ENCODE data around the gene UGDH. TPM values are rescaled to one million over a fixed set of nuclear protein-coding genes. Genes with fewer than 3 reads are reported as not detected.

The UGDH gene
- total and polyA plus RNA-seq, 9 of the 15 experiments (the other 6 are each of a cell fraction or from before 2014, with no cell fraction given) = 5.5 to 21.7 (median 16.2) TPM

- no peak for TF ChIP-seq ZNF407 (IDR thresholded peaks at IDR 0.05; ENCODE audit: low read depth)
- TF ChIP-seq EGR1 (conservative IDR thresholded peaks at IDR 0.05) = peak; percentile 98
- TF ChIP-seq NR4A1 (CRISPR knock-in tag; IDR thresholded peaks at IDR 0.05) = no peak
- TF ChIP-seq NR4A1 (tag; IDR thresholded peaks at IDR 0.05) = no peak
- no peak for TF ChIP-seq ZKSCAN1 (IDR thresholded peaks at IDR 0.05; ENCODE audit: low read depth, low read length)
- TF ChIP-seq TAF9B (IDR thresholded peaks at IDR 0.05; ENCODE audit: partially characterized antibody) = peak; percentile 98
- peak; percentile 58; the same call in 1 of the 2 replicates for TF ChIP-seq TFAP4 (CRISPR knock-in tag; IDR thresholded peaks at IDR 0.05; ENCODE audit: borderline replicate concordance)
- peak; percentile 56 for TF ChIP-seq NFIC (IDR thresholded peaks at IDR 0.05)
- no peak; the same call in 1 of the 2 replicates for TF ChIP-seq ARID3A (IDR thresholded peaks at IDR 0.05; ENCODE audit: borderline replicate concordance, low read depth, low read length)
- TF ChIP-seq SOX6 (IDR thresholded peaks at IDR 0.05) = peak; percentile 28; the same call in 1 of the 2 replicates
- TF ChIP-seq, protein P1, sequence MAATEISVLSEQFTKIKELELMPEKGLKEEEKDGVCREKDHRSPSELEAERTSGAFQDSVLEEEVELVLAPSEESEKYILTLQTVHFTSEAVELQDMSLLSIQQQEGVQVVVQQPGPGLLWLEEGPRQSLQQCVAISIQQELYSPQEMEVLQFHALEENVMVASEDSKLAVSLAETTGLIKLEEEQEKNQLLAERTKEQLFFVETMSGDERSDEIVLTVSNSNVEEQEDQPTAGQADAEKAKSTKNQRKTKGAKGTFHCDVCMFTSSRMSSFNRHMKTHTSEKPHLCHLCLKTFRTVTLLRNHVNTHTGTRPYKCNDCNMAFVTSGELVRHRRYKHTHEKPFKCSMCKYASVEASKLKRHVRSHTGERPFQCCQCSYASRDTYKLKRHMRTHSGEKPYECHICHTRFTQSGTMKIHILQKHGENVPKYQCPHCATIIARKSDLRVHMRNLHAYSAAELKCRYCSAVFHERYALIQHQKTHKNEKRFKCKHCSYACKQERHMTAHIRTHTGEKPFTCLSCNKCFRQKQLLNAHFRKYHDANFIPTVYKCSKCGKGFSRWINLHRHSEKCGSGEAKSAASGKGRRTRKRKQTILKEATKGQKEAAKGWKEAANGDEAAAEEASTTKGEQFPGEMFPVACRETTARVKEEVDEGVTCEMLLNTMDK (IDR thresholded peaks at IDR 0.05; ENCODE audit: borderline replicate concordance, insufficient read depth, low read depth, low read length, poor library complexity, severe bottlenecking) = no peak
- no peak for TF ChIP-seq DLX4 (CRISPR knock-in tag; IDR thresholded peaks at IDR 0.05)
- no peak for TF ChIP-seq RBM15 (IDR thresholded peaks at IDR 0.05; ENCODE audit: insufficient read depth, low read length)
Measured at GRCh38 chr4:39458505-39459300, 68.5 kb downstream of the UGDH start, which contains the start of the genes LIAS and RPL9 (continued).
